ENCODE results near the gene DAAM1. TPM values are rescaled to one million over a fixed set of nuclear protein-coding genes. Genes with fewer than 3 reads are reported as not detected.

Gene DAAM1
- total and polyA plus RNA-seq, 2 donors from 2014 or later = 5.3 to 47.8 TPM

- Histone ChIP-seq H3K9me3 (ENCODE audit: control insufficient read depth in 2 of 3, insufficient read depth in 1 of 3, low read length in 3 of 3) (no peaks in the 10 kb centered on the region), H3K9ac (ENCODE audit: low read length in 3 of 3) (no peak overlapping the region), H3K27me3 (ENCODE audit: control insufficient read depth, insufficient read depth, low read length) (no peaks in the 10 kb centered on the region), H3K27ac (ENCODE audit: low read depth in 2 of 2, low read length in 2 of 2) (no peak overlapping the region), H3K4me3 (ENCODE audit: low read length in 3 of 3) (no peak overlapping the region), H3K4me1 (ENCODE audit: control insufficient read depth in 2 of 3, insufficient read depth in 2 of 3, low read depth in 1 of 3, low read length in 3 of 3) (peaks cover 4 to 56% (median 29%) of the 10 kb centered on the region in 3 donors), H3K36me3 (ENCODE audit: control insufficient read depth in 2 of 3, insufficient read depth in 3 of 3, low read length in 3 of 3) (no peaks in the 10 kb centered on the region)
- DNase-seq (peak in 2 of 5 donors; percentile 30 to 66), FAIRE-seq (no peak)
- TF ChIP-seq CTCF (IDR thresholded peaks at IDR 0.05; ENCODE audit: borderline replicate concordance, extremely low read depth, insufficient read depth) = no peak
- intact Hi-C loops (cut with DNase I) = no loop called here
Observed at GRCh38 chr14:59317798-59318505, 129.5 kb downstream of the DAAM1 start.

- Histone ChIP-seq H3K27ac (ENCODE audit: low read depth in 2 of 2, low read length in 2 of 2) (no peak overlapping the region), H3K9me3 (ENCODE audit: control insufficient read depth in 2 of 3, insufficient read depth in 1 of 3, low read length in 3 of 3) (no peaks in the 10 kb centered on the region), H3K4me1 (ENCODE audit: control insufficient read depth in 2 of 3, insufficient read depth in 2 of 3, low read depth in 1 of 3, low read length in 3 of 3) (peaks cover 0 to 46% (median 22%) of the 10 kb centered on the region in 3 donors), H3K27me3 (ENCODE audit: control insufficient read depth, insufficient read depth, low read length) (no peaks in the 10 kb centered on the region), H3K4me3 (ENCODE audit: low read length in 3 of 3) (no peak overlapping the region), H3K36me3 (ENCODE audit: control insufficient read depth in 2 of 3, insufficient read depth in 3 of 3, low read length in 3 of 3) (no peaks in the 10 kb centered on the region), H3K9ac (ENCODE audit: low read length in 3 of 3) (no peak overlapping the region)
- DNase-seq (no peak), FAIRE-seq (no peak)
- TF ChIP-seq CTCF (IDR thresholded peaks at IDR 0.05; ENCODE audit: borderline replicate concordance, extremely low read depth, insufficient read depth) = no peak
- intact Hi-C loops (cut with DNase I) = no loop called here
Observed at GRCh38 chr14:59318908-59319307, 130.4 kb downstream of the DAAM1 start.

- peaks cover 0 to 2% (median 0%) of the 10 kb centered on the region in 3 donors for H3K36me3 ChIP-seq (ENCODE audit: control insufficient read depth in 2 of 3, insufficient read depth in 3 of 3, low read length in 3 of 3)
- no peak overlapping the region for H3K4me3 ChIP-seq (ENCODE audit: low read length in 3 of 3)
- peak overlapping the region in 1 of 2 donors; percentile 76 for H3K27ac ChIP-seq (ENCODE audit: low read depth in 2 of 2, low read length in 2 of 2)
- H3K27me3 ChIP-seq (ENCODE audit: control insufficient read depth, insufficient read depth, low read length) = no peaks in the 10 kb centered on the region
- H3K4me1 ChIP-seq (ENCODE audit: control insufficient read depth in 2 of 3, insufficient read depth in 2 of 3, low read depth in 1 of 3, low read length in 3 of 3) = peaks cover 0 to 34% (median 18%) of the 10 kb centered on the region in 3 donors
- no peak for TF ChIP-seq CTCF (IDR thresholded peaks at IDR 0.05; ENCODE audit: borderline replicate concordance, extremely low read depth, insufficient read depth)
- DNase-seq (no peak), FAIRE-seq (peak; percentile 8)
- H3K9me3 ChIP-seq (ENCODE audit: control insufficient read depth in 2 of 3, insufficient read depth in 1 of 3, low read length in 3 of 3) = no peaks in the 10 kb centered on the region
- no peak overlapping the region for H3K9ac ChIP-seq (ENCODE audit: low read length in 3 of 3)
- intact Hi-C loops (cut with DNase I) = no loop called here
Observed at GRCh38 chr14:59320361-59320760, 131.9 kb downstream of the DAAM1 start.
